T-cell (primary cell): ENCODE results near the gene AMOTL2. TPM values are rescaled to one million over a fixed set of nuclear protein-coding genes. Genes with fewer than 3 reads are reported as not detected.

Experiments
- ATAC-seq, 4 experiments: fragments of 200-7000 bp in 3 of 4; fragments of 150-1000 bp in 1 of 4; cut with Tn5 transposase; replicated peaks in 1 of 4; 1 replicate in 3 of 4; 2 replicates in 1 of 4; pipeline ENCODE4 v1.10.0; 2021; ENCODE audit warnings: moderate library complexity in 3 of 4, mild to moderate bottlenecking in 2 of 4, moderate number of reproducible peaks in 1 of 4
- CTCF ChIA-PET, 2 donors: fragments of 300-600 bp; sonication (Branson Sonifier 250); formaldehyde crosslinking; loops; one replicate each; lab custom pipeline; 2022; ENCODE audit warnings: antibody characterized with exemption in 2 of 2; lab: Charles Lee
- POLR2A ChIA-PET, 2 donors: fragments of 300-600 bp; sonication (Branson Sonifier 250); formaldehyde crosslinking; loops; one replicate each; lab custom pipeline; 2022; ENCODE audit warnings: antibody characterized with exemption in 2 of 2; lab: Charles Lee
- DNase-seq, 35 experiments: peaks; one replicate each; pipeline versions ENCODE4 v3.0.0 to v3.0.0-alpha.2; 2013 to 2023
- H3K27ac ChIP-seq: one replicate; pipeline ENCODE4 v1.5.1; 2013; ENCODE audit warnings: low read length
- H3K27me3 ChIP-seq, 2 experiments: replicated peaks in 1 of 2; 1 replicate in 1 of 2; 2 replicates in 1 of 2; pipeline versions ENCODE4 v1.6.1 to v1.7.0; 2013; ENCODE audit warnings: low read length in 1 of 2, mixed read lengths in 1 of 2; ENCODE audit not compliant: control insufficient read depth in 2 of 2, insufficient read depth in 2 of 2; ENCODE audit errors: extremely low read depth in 1 of 2
- H3K36me3 ChIP-seq, 2 donors: 1 replicate in 1 of 2; 2 replicates in 1 of 2; pipeline versions ENCODE4 v1.6.1 to v1.7.0; 2013; ENCODE audit warnings: low read length in 1 of 2; ENCODE audit not compliant: control insufficient read depth in 2 of 2, insufficient read depth in 1 of 2; ENCODE audit errors: extremely low read depth in 1 of 2
- H3K4me1 ChIP-seq, 2 experiments: 1 replicate in 1 of 2; 2 replicates in 1 of 2; pipeline versions ENCODE4 v1.6.1 to v1.7.0; 2013; ENCODE audit warnings: low read length in 2 of 2, mixed read lengths in 1 of 2; ENCODE audit not compliant: insufficient read depth in 2 of 2, control insufficient read depth in 1 of 2; ENCODE audit errors: extremely low read depth in 1 of 2
- H3K4me3 ChIP-seq, 2 donors: 1 replicate in 1 of 2; 2 replicates in 1 of 2; pipeline versions ENCODE4 v1.5.1 to v1.7.0; 2013; ENCODE audit warnings: mild to moderate bottlenecking in 2 of 2, low read length in 1 of 2, moderate library complexity in 1 of 2; ENCODE audit not compliant: control insufficient read depth in 1 of 2; ENCODE audit errors: extremely low read depth in 1 of 2
- H3K9me3 ChIP-seq: 2 replicates; pipeline ENCODE4 v1.7.0; 2013
- H3K27ac Mint-ChIP-seq, 2 donors: one replicate each; pipeline ENCODE4 v1.8.0; 2020 to 2021; ENCODE audit warnings: mild to moderate bottlenecking in 2 of 2, mixed read lengths in 2 of 2
- H3K27me3 Mint-ChIP-seq, 2 donors: one replicate each; pipeline ENCODE4 v1.8.0; 2021 to 2022; ENCODE audit warnings: mixed read lengths in 2 of 2
- H3K36me3 Mint-ChIP-seq: one replicate; pipeline ENCODE4 v1.8.0; 2021; ENCODE audit warnings: mixed read lengths
- H3K4me1 Mint-ChIP-seq, 3 donors: one replicate each; pipeline ENCODE4 v1.8.0; 2020 to 2022; ENCODE audit warnings: mixed read lengths in 3 of 3, mild to moderate bottlenecking in 1 of 3
- H3K4me3 Mint-ChIP-seq, 3 donors: one replicate each; pipeline ENCODE4 v1.8.0; 2020 to 2022; ENCODE audit warnings: mild to moderate bottlenecking in 3 of 3, mixed read lengths in 3 of 3, moderate library complexity in 3 of 3
- H3K9me3 Mint-ChIP-seq, 3 donors: one replicate each; pipeline ENCODE4 v1.8.0; 2020 to 2022; ENCODE audit warnings: mixed read lengths in 3 of 3
- WGBS: methylation state at CpG from one replicate; pipeline ENCODE4 v1.1.5; 2013; ENCODE audit warnings: missing lambda C conversion rate; ENCODE audit not compliant: insufficient coverage; 5-methylcytosine and 5-hydroxymethylcytosine counted together
- total RNA-seq, 35 experiments: library from RNA in 6 of 35; stranded (reverse) in 6 of 35; fragments of 120-200 nt in 1 of 35; gene quantifications; one replicate each; pipeline versions ENCODE4 v1.2.1 to v1.2.4 and lab custom pipeline; 2013 to 2026

AMOTL2 gene
- total RNA-seq, 5 donors from 2014 or later (not counting 1 experiment from before 2014, with no cell fraction given): 0.20 to 0.96 (median 0.76) TPM; not detected in 2

DNA sequence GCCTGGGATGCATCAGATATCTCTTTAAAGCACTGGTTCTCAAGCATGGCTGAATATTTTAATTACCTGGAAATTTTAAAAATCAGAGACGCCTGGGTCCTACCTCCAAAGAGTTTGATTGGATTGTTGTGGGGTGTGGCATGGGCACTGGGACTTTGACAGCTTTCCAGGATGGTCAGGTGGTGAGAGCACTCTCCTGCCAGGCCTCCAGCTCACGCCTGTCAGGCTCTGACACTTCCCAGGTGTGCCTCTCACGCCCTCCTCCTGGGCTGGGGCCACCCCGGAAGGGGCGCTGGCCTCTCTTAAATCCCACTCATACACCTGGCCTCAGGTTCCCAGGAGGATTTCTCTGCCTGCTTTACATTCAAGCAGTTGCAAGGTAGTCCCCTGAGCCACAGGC lies 48.5 kb downstream of the AMOTL2 start:
- Mint-ChIP-seq H3K36me3 (no peaks in the 10 kb centered on the region), H3K9me3 (no peaks in the 10 kb centered on the region), H3K4me3 (no peak overlapping the region), H3K27me3 (peaks cover 9 to 14% of the 10 kb centered on the region in 2 donors), H3K27ac (no peak overlapping the region), H3K4me1 (no peaks in the 10 kb centered on the region)
- no peaks in the 10 kb centered on the region for H3K9me3 ChIP-seq
- POLR2A ChIA-PET: no interaction called here
- CTCF ChIA-PET: interaction anchor here in 1 of 2 donors (0.6 kb wide), 1 partner anchor 220 kb away, joined by 3 read pairs; no protein-coding TSS in a partner anchor
- DNase-seq (no peak), ATAC-seq (no peak)
- H3K4me1 ChIP-seq: no peaks in the 10 kb centered on the region
- H3K4me3 ChIP-seq: no peak overlapping the region
- H3K36me3 ChIP-seq: no peaks in the 10 kb centered on the region
- WGBS: 63% methylated on average over 5 of the region's 5 CpGs
- peaks cover 0 to 22% of the 10 kb centered on the region in 2 experiments for H3K27me3 ChIP-seq
- H3K27ac ChIP-seq: no peak overlapping the region

DNA sequence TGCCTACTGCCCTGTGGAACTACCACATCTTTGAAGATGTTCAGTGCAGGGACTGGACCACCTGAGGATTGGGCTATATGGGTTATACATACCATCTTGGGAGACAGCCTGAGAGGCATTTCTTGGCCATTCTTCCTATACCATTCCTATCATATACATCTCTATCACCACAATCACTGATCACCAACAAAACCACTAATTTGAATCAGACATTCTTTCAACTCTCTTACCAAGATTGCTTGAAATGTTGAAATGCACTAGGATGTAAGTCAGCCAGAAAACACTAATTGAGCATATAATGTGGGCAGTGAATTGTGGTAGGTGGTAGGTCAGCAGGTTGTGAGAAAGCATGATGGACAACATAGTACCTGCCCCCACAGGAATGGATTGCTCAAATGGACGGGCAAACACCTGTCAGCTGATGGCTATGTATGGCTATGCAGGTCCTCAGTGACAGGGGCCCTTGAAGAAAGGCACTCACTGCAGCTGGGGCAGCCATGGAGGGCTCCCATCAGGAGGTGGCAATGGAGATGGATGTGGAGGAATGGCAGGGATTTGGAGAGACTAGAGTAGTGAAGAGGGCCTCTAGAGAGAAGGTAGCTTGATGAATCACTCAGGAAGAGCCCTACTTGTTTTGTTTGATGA lies 49.1 kb downstream of the AMOTL2 start:
- ATAC-seq (no peak), DNase-seq (no peak)
- Histone ChIP-seq H3K4me1 (no peaks in the 10 kb centered on the region), H3K9me3 (no peaks in the 10 kb centered on the region), H3K27ac (no peak overlapping the region), H3K27me3 (peaks cover 0 to 24% of the 10 kb centered on the region in 2 experiments), H3K36me3 (no peaks in the 10 kb centered on the region), H3K4me3 (no peak overlapping the region)
- Mint-ChIP-seq H3K9me3 (no peaks in the 10 kb centered on the region), H3K4me3 (no peak overlapping the region), H3K27me3 (peaks cover 9 to 14% of the 10 kb centered on the region in 2 donors), H3K4me1 (no peaks in the 10 kb centered on the region), H3K36me3 (no peaks in the 10 kb centered on the region), H3K27ac (no peak overlapping the region)
- WGBS: 64% methylated on average over 1 of the region's 1 CpG
- ChIA-PET POLR2A (no interaction called here), CTCF (interaction anchor here in 1 of 2 donors (0.6 kb wide), 1 partner anchor 221 kb away, joined by 3 read pairs; no protein-coding TSS in a partner anchor)

DNA sequence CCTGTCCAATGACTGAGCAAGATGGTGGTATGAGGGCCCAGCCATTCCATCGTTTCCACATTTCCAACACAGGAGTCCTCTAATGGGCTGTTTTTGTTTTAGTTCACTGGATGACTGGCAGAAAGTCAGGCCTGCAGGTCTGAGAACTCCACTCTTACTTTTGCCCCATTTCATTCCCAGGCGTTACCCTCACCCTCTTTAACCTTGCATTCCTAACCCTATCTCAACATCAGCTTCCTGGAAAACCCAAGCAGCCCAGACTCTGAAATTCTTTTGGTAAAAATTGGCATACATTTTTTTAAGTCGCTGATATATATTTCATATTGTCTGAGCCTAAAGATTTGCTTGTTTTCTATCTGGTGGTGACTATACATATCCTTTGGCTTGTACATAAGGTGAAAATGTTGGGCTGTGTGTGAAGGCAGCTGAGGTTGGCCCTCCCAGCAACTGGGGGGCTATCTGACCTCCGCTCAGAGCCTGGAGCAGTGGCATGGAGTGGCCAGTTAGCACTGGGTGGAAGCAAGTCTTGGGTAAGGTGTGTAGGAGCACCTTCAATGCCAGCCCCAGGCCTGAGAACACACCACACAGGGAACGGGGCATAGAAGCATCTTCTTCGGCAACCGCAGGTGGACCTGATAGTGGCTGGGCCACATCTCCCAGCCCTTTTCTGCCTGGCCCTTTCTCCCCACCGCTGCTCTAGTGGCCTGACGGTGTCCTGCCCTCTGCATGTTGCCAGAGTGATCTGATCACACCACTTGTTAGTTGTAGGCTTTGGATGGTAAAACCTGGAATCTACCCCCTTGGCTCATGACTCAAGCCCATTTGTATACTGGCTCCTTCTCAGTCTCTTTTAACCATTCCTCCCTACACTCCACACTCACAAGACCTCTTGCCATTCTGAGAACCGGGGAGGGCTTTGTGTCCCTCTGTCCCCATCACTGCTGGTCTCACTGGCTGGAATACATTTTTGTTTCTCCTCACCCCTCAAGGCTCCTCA lies 50.0 kb downstream of the AMOTL2 start:
- ATAC-seq (no peak), DNase-seq (no peak)
- Mint-ChIP-seq H3K27me3 (peaks cover 9% of the 10 kb centered on the region in 2 donors), H3K9me3 (no peaks in the 10 kb centered on the region), H3K27ac (no peak overlapping the region), H3K36me3 (no peaks in the 10 kb centered on the region), H3K4me1 (no peaks in the 10 kb centered on the region), H3K4me3 (no peak overlapping the region)
- H3K36me3 ChIP-seq: no peaks in the 10 kb centered on the region
- no peaks in the 10 kb centered on the region for H3K4me1 ChIP-seq
- ChIA-PET CTCF (no interaction called here), POLR2A (no interaction called here)
- 91% methylated on average over 4 of the region's 10 CpGs for WGBS
- no peak overlapping the region for H3K27ac ChIP-seq
- H3K27me3 ChIP-seq: peaks cover 0 to 24% of the 10 kb centered on the region in 2 experiments
- no peaks in the 10 kb centered on the region for H3K9me3 ChIP-seq
- H3K4me3 ChIP-seq: no peak overlapping the region

DNA sequence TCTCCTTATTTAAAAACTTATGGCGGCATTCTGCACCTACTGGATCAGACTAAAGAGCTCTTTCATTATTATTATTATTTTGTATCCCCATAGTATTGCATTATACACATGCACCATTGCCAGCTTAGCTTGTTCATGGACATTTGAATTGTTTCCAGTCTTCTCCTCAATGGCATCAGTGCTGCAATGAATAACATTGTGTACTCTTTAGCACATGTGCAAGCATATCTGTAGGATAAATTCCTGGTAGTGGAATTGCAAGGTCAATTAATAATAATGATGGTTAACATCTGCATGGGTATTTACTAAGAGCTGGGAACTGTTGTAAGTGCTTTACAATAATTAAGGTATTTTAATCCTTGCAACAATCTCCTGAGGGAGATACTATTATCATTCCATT lies 52.0 kb downstream of the AMOTL2 start:
- Mint-ChIP-seq H3K27me3 (peaks cover 6 to 8% of the 10 kb centered on the region in 2 donors), H3K4me1 (no peaks in the 10 kb centered on the region), H3K27ac (no peak overlapping the region), H3K36me3 (no peaks in the 10 kb centered on the region), H3K9me3 (no peaks in the 10 kb centered on the region), H3K4me3 (no peak overlapping the region)
- Histone ChIP-seq H3K4me1 (no peaks in the 10 kb centered on the region), H3K27ac (no peak overlapping the region), H3K9me3 (no peaks in the 10 kb centered on the region), H3K36me3 (no peaks in the 10 kb centered on the region), H3K27me3 (peaks cover 0 to 20% of the 10 kb centered on the region in 2 experiments), H3K4me3 (no peak overlapping the region)
- ChIA-PET POLR2A (no interaction called here), CTCF (interaction anchor here in 1 of 2 donors (0.8 to 1.8 kb wide), 2 partner anchors 14 to 151 kb away, joined by 4 to 6 read pairs; no protein-coding TSS in a partner anchor)
- DNase-seq (no peak), ATAC-seq (no peak)
- no CpG with 5 or more reads among the region's 1 CpG for WGBS

DNA sequence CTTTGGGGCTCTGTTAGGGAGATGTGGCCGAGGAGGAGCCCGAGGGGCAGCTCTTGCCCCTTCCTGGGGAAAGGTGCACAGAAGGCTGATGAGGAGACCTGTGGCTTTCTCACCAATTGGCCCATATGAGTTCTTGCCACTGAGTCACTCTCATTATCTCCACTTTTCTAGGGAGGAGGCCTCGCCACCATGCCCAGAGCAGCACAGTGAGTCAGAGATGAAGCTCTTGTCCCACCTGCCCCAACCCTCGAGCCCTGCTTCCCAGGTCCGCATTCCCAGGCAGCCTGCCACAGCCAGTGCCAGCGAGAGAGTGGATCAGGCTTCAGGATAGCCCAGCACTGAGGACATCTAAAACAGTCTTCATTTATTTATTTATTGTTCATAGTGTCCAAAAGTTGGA lies 53.5 kb downstream of the AMOTL2 start:
- no peak overlapping the region for H3K27ac Mint-ChIP-seq
- Histone ChIP-seq H3K4me1 (no peaks in the 10 kb centered on the region), H3K9me3 (no peaks in the 10 kb centered on the region), H3K27me3 (peaks cover 0 to 8% of the 10 kb centered on the region in 2 experiments), H3K27ac (no peak overlapping the region), H3K36me3 (no peaks in the 10 kb centered on the region), H3K4me3 (no peak overlapping the region)
- POLR2A ChIA-PET: no interaction called here
- H3K4me3 Mint-ChIP-seq: no peak overlapping the region
- H3K27me3 Mint-ChIP-seq: peaks cover 10 to 11% of the 10 kb centered on the region in 2 donors
- CTCF ChIA-PET: no interaction called here
- no peaks in the 10 kb centered on the region for H3K36me3 Mint-ChIP-seq
- ATAC-seq (no peak), DNase-seq (no peak)
- 74% methylated on average over 3 of the region's 6 CpGs for WGBS
- no peaks in the 10 kb centered on the region for H3K4me1 Mint-ChIP-seq
- H3K9me3 Mint-ChIP-seq: no peaks in the 10 kb centered on the region

DNA sequence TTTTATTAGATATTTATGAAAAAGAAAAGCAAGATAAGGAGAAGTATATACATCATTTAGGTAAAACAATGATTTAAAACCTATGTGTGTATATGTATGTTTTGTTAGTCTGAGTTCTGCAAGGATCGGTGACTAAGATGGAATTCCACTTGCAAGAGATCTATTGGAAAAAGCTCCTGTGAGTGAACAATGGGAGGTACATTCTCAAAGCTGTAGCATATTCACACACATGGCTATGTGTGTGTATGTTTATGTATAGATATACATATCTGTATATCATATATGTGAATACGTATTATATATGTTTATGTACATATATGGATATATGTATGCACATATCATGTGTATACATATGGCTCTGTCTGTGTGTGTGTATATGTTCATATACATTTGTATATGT lies 54.3 kb downstream of the AMOTL2 start:
- no CpG with 5 or more reads among the region's 2 CpGs for WGBS

More for the DNA sequence above, 54.3 kb downstream of the AMOTL2 start:
- Mint-ChIP-seq H3K27me3 (peaks cover 5 to 11% of the 10 kb centered on the region in 2 donors), H3K4me1 (no peaks in the 10 kb centered on the region), H3K4me3 (no peak overlapping the region), H3K27ac (no peak overlapping the region), H3K9me3 (no peaks in the 10 kb centered on the region), H3K36me3 (no peaks in the 10 kb centered on the region)
- Histone ChIP-seq H3K9me3 (no peaks in the 10 kb centered on the region), H3K4me3 (no peak overlapping the region), H3K36me3 (no peaks in the 10 kb centered on the region), H3K4me1 (no peaks in the 10 kb centered on the region), H3K27ac (no peak overlapping the region), H3K27me3 (peaks cover 0 to 10% of the 10 kb centered on the region in 2 experiments)
- no peak for ATAC-seq
- CTCF ChIA-PET: no interaction called here
- POLR2A ChIA-PET: no interaction called here
- DNase-seq: no peak
